Upper lobe of left lung (tissue), 6 donors: ENCODE results near the gene SRCIN1. TPM values are rescaled to one million over a fixed set of nuclear protein-coding genes. Genes with fewer than 3 reads are reported as not detected.

Experiments used
- ATAC-seq, 2 donors: fragments of 200-7000 bp; cut with Tn5 transposase; one replicate each; pipeline ENCODE4 v1.9.1; 2022; ENCODE audit warnings: mild to moderate bottlenecking in 2 of 2, moderate library complexity in 2 of 2; ENCODE audit not compliant: low FRiP score in 2 of 2
- DNase-seq, 2 donors: peaks; one replicate each; pipeline ENCODE4 v3.0.0-alpha.2; 2019 to 2020
- H3K27ac ChIP-seq, 4 donors: fragments of 200-600 bp; sonication (generic); one replicate each; pipeline ENCODE4 v1.5.1; 2016 to 2019
- H3K27me3 ChIP-seq, 4 donors: fragments of 200-600 bp; sonication (generic); one replicate each; pipeline ENCODE4 v1.5.1; 2017 to 2019
- H3K36me3 ChIP-seq, 4 donors: fragments of 200-600 bp; sonication (generic); one replicate each; pipeline ENCODE4 v1.5.1; 2016 to 2019
- H3K4me1 ChIP-seq, 4 donors: fragments of 200-600 bp; sonication (generic); one replicate each; pipeline ENCODE4 v1.5.1; 2018 to 2019
- H3K4me3 ChIP-seq, 4 donors: fragments of 200-600 bp; sonication (generic); one replicate each; pipeline ENCODE4 v1.5.1; 2017 to 2019; ENCODE audit warnings: mild to moderate bottlenecking in 2 of 4, moderate library complexity in 1 of 4
- H3K9me3 ChIP-seq, 4 donors: fragments of 200-600 bp; sonication (generic); one replicate each; pipeline ENCODE4 v1.5.1; 2018 to 2019
- CTCF ChIP-seq, 6 experiments: fragments of 450-650 bp in 4 of 6; fragments of 200-600 bp in 2 of 6; sonication (generic) in 2 of 6; IDR thresholded peaks; one replicate each; pipeline ENCODE4 v1.5.1; 2016 to 2019; ENCODE audit warnings: antibody characterized with exemption in 6 of 6
- EP300 ChIP-seq, 4 donors: sonication (generic); formaldehyde crosslinking; IDR thresholded peaks; one replicate each; pipeline ENCODE4 v1.5.1; 2017; ENCODE audit warnings: antibody characterized with exemption in 4 of 4, control low read depth in 2 of 4
- POLR2A ChIP-seq, 4 donors: fragments of 450-650 bp; IDR thresholded peaks; one replicate each; pipeline ENCODE4 v1.5.1; 2016 to 2017; ENCODE audit warnings: antibody characterized with exemption in 4 of 4, mild to moderate bottlenecking in 2 of 4
- POLR2AphosphoS5 ChIP-seq, 2 donors: sonication (generic); formaldehyde crosslinking; IDR thresholded peaks; one replicate each; pipeline ENCODE4 v1.5.1; 2017; ENCODE audit warnings: antibody characterized with exemption in 2 of 2
- WGBS, 2 donors: methylation state at CpG; one replicate each; pipeline ENCODE4 v1.1.5; 2017 to 2018; 5-methylcytosine and 5-hydroxymethylcytosine counted together
- total RNA-seq, 6 donors: library from RNA; depleted of rRNA in 4 of 6; stranded (reverse); fragments of >200 nt in 4 of 6; gene quantifications; one replicate each; pipeline versions ENCODE4 v1.1.0 to v1.2.1, GENCODE V29; 2016 to 2021
- donor health status: DM: no; HTN: no; CAD: no; lungs with moderate emphysema.
- donor health status: DM: no; HTN: yes; CAD: no; lungs with severe emphysema.

SRCIN1 gene
- total RNA-seq, 6 donors from 2014 or later: 1.6 to 16.6 (median 5.6) TPM

GRCh38 chr17:38559880-38560230, 45.9 kb downstream of the SRCIN1 start:
- Histone ChIP-seq H3K27ac (peak overlapping the region in 1 of 4 donors; percentile 71), H3K9me3 (no peaks in the 10 kb centered on the region), H3K4me1 (peaks cover 32 to 49% (median 40%) of the 10 kb centered on the region in 4 donors), H3K27me3 (peaks cover 0 to 55% (median 44%) of the 10 kb centered on the region in 4 donors), H3K4me3 (peak overlapping the region in 3 of 4 donors; percentile 41 to 58 (median 54)), H3K36me3 (no peaks in the 10 kb centered on the region)
- TF ChIP-seq POLR2AphosphoS5 (IDR thresholded peaks at IDR 0.05): no peak
- TF ChIP-seq POLR2A (IDR thresholded peaks at IDR 0.05): no peak
- no peak for TF ChIP-seq EP300 (IDR thresholded peaks at IDR 0.05)
- TF ChIP-seq CTCF (IDR thresholded peaks at IDR 0.05): no peak
- WGBS, 2 donors: 6 to 14% methylated on average over 5 to 6 of the region's 6 CpGs
- DNase-seq (no peak), ATAC-seq (no peak)

GRCh38 chr17:38559051-38559879, 46.5 kb downstream of the SRCIN1 start:
- peaks cover 0 to 50% (median 41%) of the 10 kb centered on the region in 4 donors for H3K27me3 ChIP-seq
- H3K4me3 ChIP-seq: peak overlapping the region; percentile 41 to 58 (median 49)
- peak overlapping the region in 2 of 4 donors; percentile 63 to 71 for H3K27ac ChIP-seq
- DNase-seq: peak; percentile 95 to 97
- H3K9me3 ChIP-seq: no peaks in the 10 kb centered on the region
- WGBS, 2 donors: 3 to 4% methylated on average over 21 to 35 of the region's 44 CpGs
- peak in 5 of 6 experiments; percentile 23 to 44 (median 38) for TF ChIP-seq CTCF (IDR thresholded peaks at IDR 0.05)
- TF ChIP-seq POLR2A (IDR thresholded peaks at IDR 0.05): peak in 2 of 4 donors; percentile 18 to 30
- no peak for TF ChIP-seq EP300 (IDR thresholded peaks at IDR 0.05)
- TF ChIP-seq POLR2AphosphoS5 (IDR thresholded peaks at IDR 0.05): peak in 1 of 2 donors; percentile 44
- no peaks in the 10 kb centered on the region for H3K36me3 ChIP-seq
- H3K4me1 ChIP-seq: peaks cover 32 to 49% (median 40%) of the 10 kb centered on the region in 4 donors
- peak; percentile 72 to 84 for ATAC-seq

- peak in 1 of 2 donors; percentile 1 for ATAC-seq
- peaks cover 0 to 44% (median 39%) of the 10 kb centered on the region in 4 donors for H3K27me3 ChIP-seq
- H3K4me3 ChIP-seq: peak overlapping the region; percentile 41 to 58 (median 49)
- H3K36me3 ChIP-seq: no peaks in the 10 kb centered on the region
- peaks cover 32 to 45% (median 39%) of the 10 kb centered on the region in 4 donors for H3K4me1 ChIP-seq
- 0 to 4% methylated on average over 7 to 10 of the region's 10 CpGs for WGBS, 2 donors
- TF ChIP-seq EP300 (IDR thresholded peaks at IDR 0.05): no peak
- TF ChIP-seq POLR2A (IDR thresholded peaks at IDR 0.05): no peak
- no peak for TF ChIP-seq POLR2AphosphoS5 (IDR thresholded peaks at IDR 0.05)
- no peak for TF ChIP-seq CTCF (IDR thresholded peaks at IDR 0.05)
- no peaks in the 10 kb centered on the region for H3K9me3 ChIP-seq
- DNase-seq: no peak
- peak overlapping the region in 2 of 4 donors; percentile 63 to 71 for H3K27ac ChIP-seq
Measured at GRCh38 chr17:38558728-38559050, 47.1 kb downstream of the SRCIN1 start.

GRCh38 chr17:38557836-38558727, 47.7 kb downstream of the SRCIN1 start:
- Histone ChIP-seq H3K9me3 (no peaks in the 10 kb centered on the region), H3K4me3 (peak overlapping the region; percentile 41 to 58 (median 49)), H3K4me1 (peaks cover 32 to 40% (median 37%) of the 10 kb centered on the region in 4 donors), H3K27me3 (peaks cover 0 to 38% (median 33%) of the 10 kb centered on the region in 4 donors), H3K27ac (peak overlapping the region in 3 of 4 donors; percentile 8 to 71 (median 63)), H3K36me3 (no peaks in the 10 kb centered on the region)
- DNase-seq (peak; percentile 96 to 97), ATAC-seq (peak; percentile 94 to 95)
- WGBS, 2 donors: 4 to 5% methylated on average over 36 to 47 of the region's 52 CpGs
- peak in 1 of 2 donors; percentile 28 for TF ChIP-seq POLR2AphosphoS5 (IDR thresholded peaks at IDR 0.05)
- TF ChIP-seq POLR2A (IDR thresholded peaks at IDR 0.05): no peak
- TF ChIP-seq CTCF (IDR thresholded peaks at IDR 0.05): peak; percentile 68 to 98 (median 94)
- peak in 1 of 4 donors; percentile 23 for TF ChIP-seq EP300 (IDR thresholded peaks at IDR 0.05)
